Smooth muscle cell (in vitro differentiated cells): ENCODE data around the gene ZNF384. TPM values are rescaled to one million over a fixed set of nuclear protein-coding genes. Genes with fewer than 3 reads are reported as not detected.

Experiments
- DNase-seq: peaks from one replicate; lab custom pipeline; 2025; ENCODE audit not compliant: unreplicated experiment; lab: John Stamatoyannopoulos, UW
- H2AFZ ChIP-seq: fragments of 200-600 bp; sonication (generic); 2 replicates; pipeline ENCODE4 v1.6.0; 2016; ENCODE audit warnings: antibody characterized with exemption, low read depth, mild to moderate bottlenecking
- H3F3A ChIP-seq: fragments of 200-600 bp; sonication (generic); 2 replicates; pipeline ENCODE4 v1.6.0; 2017; ENCODE audit warnings: antibody characterized with exemption, low read depth
- H3K27ac ChIP-seq: fragments of 200-600 bp; sonication (generic); 2 replicates; pipeline ENCODE4 v1.5.1; 2016; ENCODE audit warnings: low read depth, mild to moderate bottlenecking
- H3K27me3 ChIP-seq: fragments of 200-600 bp; sonication (generic); 2 replicates; pipeline ENCODE4 v1.6.1; 2016; ENCODE audit warnings: low read depth, mild to moderate bottlenecking
- H3K36me3 ChIP-seq: fragments of 200-600 bp; sonication (generic); 2 replicates; pipeline ENCODE4 v1.5.1; 2016; ENCODE audit warnings: low read depth
- H3K4me1 ChIP-seq: fragments of 200-600 bp; sonication (generic); 2 replicates; pipeline ENCODE4 v1.5.1; 2016; ENCODE audit warnings: low read depth
- H3K4me2 ChIP-seq: fragments of 200-600 bp; sonication (generic); 2 replicates; pipeline ENCODE4 v1.6.0; 2016; ENCODE audit warnings: mild to moderate bottlenecking
- H3K4me3 ChIP-seq: fragments of 200-600 bp; sonication (generic); 2 replicates; pipeline ENCODE4 v1.5.1; 2016; ENCODE audit warnings: mild to moderate bottlenecking
- H3K79me2 ChIP-seq: fragments of 200-600 bp; sonication (generic); 2 replicates; pipeline ENCODE4 v1.6.0; 2016; ENCODE audit warnings: low read depth, mild to moderate bottlenecking
- H3K9ac ChIP-seq: fragments of 200-600 bp; sonication (generic); 2 replicates; pipeline ENCODE4 v1.6.0; 2016; ENCODE audit warnings: low read depth
- H3K9me3 ChIP-seq: fragments of 200-600 bp; sonication (generic); replicated peaks from 2 replicates; pipeline ENCODE4 v1.5.1; 2016; ENCODE audit warnings: low read depth
- H4K20me1 ChIP-seq: fragments of 200-600 bp; sonication (generic); 2 replicates; pipeline ENCODE4 v1.6.0; 2016; ENCODE audit warnings: low read depth
- CTCF ChIP-seq: fragments of 200-600 bp; sonication (generic); IDR thresholded peaks from 2 replicates; pipeline ENCODE4 v1.5.1; 2017; ENCODE audit warnings: borderline replicate concordance, mild to moderate bottlenecking, antibody characterized with exemption; ENCODE audit not compliant: insufficient read depth, poor library complexity, severe bottlenecking
- WGBS: methylation state at CpG from one replicate; pipeline ENCODE4 v1.1.7; 2016; ENCODE audit warnings: low lambda C conversion rate; 5-methylcytosine and 5-hydroxymethylcytosine counted together
- polyA plus RNA-seq: library from polyadenylated mRNA; unstranded; fragments of >200 nt; fragmentation: Nextera tagmentation; extraction: Ambion mirVana; gene quantifications from 2 replicates; pipeline ENCODE4 v1.2.1, GENCODE V29; 2016
- total RNA-seq: library from RNA; depleted of rRNA; stranded (reverse); fragments of >200 nt; gene quantifications from 2 replicates; pipeline ENCODE4 v1.2.3, GENCODE V29; 2014

The ZNF384 gene
- total and polyA plus RNA-seq, 2 experiments from 2014 or later = 31.0 to 36.1 TPM

- Histone ChIP-seq H3K4me2 (no peak overlapping the region), H3K9ac (no peak overlapping the region), H3K36me3 (no peaks in the 10 kb centered on the region), H3K27ac (no peak overlapping the region), H3K27me3 (peaks cover 27% of the 10 kb centered on the region), H3K4me3 (no peak overlapping the region), H3K9me3 (no peaks in the 10 kb centered on the region), H4K20me1 (no peaks in the 10 kb centered on the region), H2AFZ (no peak overlapping the region), H3K4me1 (no peaks in the 10 kb centered on the region), H3K79me2 (no peaks in the 10 kb centered on the region), H3F3A (no peaks in the 10 kb centered on the region)
- 13% methylated on average over 10 of the region's 10 CpGs for WGBS
- DNase-seq = no peak
- TF ChIP-seq CTCF = no peak
These were observed 14.5 kb upstream of the ZNF384 start for GRCh38 chr12:6703631-6704030.

- Histone ChIP-seq H3K9me3 (no peaks in the 10 kb centered on the region), H3F3A (no peaks in the 10 kb centered on the region), H3K36me3 (no peaks in the 10 kb centered on the region), H4K20me1 (no peaks in the 10 kb centered on the region), H3K9ac (no peak overlapping the region), H3K27ac (no peak overlapping the region), H3K4me2 (peak overlapping the region; percentile 98), H3K79me2 (no peaks in the 10 kb centered on the region), H3K4me1 (no peaks in the 10 kb centered on the region), H3K27me3 (peaks cover 34% of the 10 kb centered on the region), H3K4me3 (peak overlapping the region; percentile 78), H2AFZ (peak overlapping the region; percentile 82)
- 25% methylated on average over 13 of the region's 13 CpGs for WGBS
- TF ChIP-seq CTCF = no peak
- DNase-seq = no peak
These were observed 12.0 kb upstream of the ZNF384 start for GRCh38 chr12:6701078-6701768.

- Histone ChIP-seq H3K4me1 (no peaks in the 10 kb centered on the region), H3F3A (no peaks in the 10 kb centered on the region), H3K9ac (no peak within 1 kb of the TSS), H3K27ac (no peak within 1 kb of the TSS), H2AFZ (peak within 1 kb of the TSS; percentile 82), H3K4me2 (peak within 1 kb of the TSS; percentile 98), H3K79me2 (no peaks in the 10 kb centered on the region), H4K20me1 (no peaks in the 10 kb centered on the region), H3K36me3 (no peaks in the 10 kb centered on the region), H3K27me3 (peaks cover 34% of the 10 kb centered on the region), H3K9me3 (no peaks in the 10 kb centered on the region), H3K4me3 (peak within 1 kb of the TSS; percentile 78)
- TF ChIP-seq CTCF = no peak
- 3% methylated on average over 12 of the region's 43 CpGs for WGBS
- DNase-seq = peak; percentile 17
These were observed 11.5 kb upstream of the ZNF384 start, which contains the start of gene PIANP for GRCh38 chr12:6700646-6701051. PIANP (minus strand) TSS chr12:6700815; CDS start chr12:6698061, 2,754 bp downstream.
